Dendritic cell treated with granulocyte-macrophage colony-stimulating factor and Interleukin-4, amounts not matched to agents 40 ng/mL and 50 ng/mL, for 4 days (primary cell): ENCODE results near the gene PCDHGA1.
"Not testable (repeated sequence)": the region's sequence is repeated elsewhere in the genome, so short reads cannot be mapped to it uniquely, and the experiment has no call there.

ENCODE experiments used
- H3K27ac Mint-ChIP-seq: one replicate; pipeline ENCODE4 v1.8.0; 2022; ENCODE audit warnings: mild to moderate bottlenecking, mixed read lengths
- H3K27me3 Mint-ChIP-seq: one replicate; pipeline ENCODE4 v1.8.0; 2022; ENCODE audit warnings: mild to moderate bottlenecking, mixed read lengths
- H3K36me3 Mint-ChIP-seq: one replicate; pipeline ENCODE4 v1.8.0; 2022; ENCODE audit warnings: low read depth, mixed read lengths
- H3K4me1 Mint-ChIP-seq: one replicate; pipeline ENCODE4 v1.8.0; 2022; ENCODE audit warnings: low read depth, mixed read lengths
- H3K4me3 Mint-ChIP-seq: one replicate; pipeline ENCODE4 v1.8.0; 2022; ENCODE audit warnings: mild to moderate bottlenecking, moderate library complexity, mixed read lengths
- H3K9me3 Mint-ChIP-seq: one replicate; pipeline ENCODE4 v1.8.0; 2022; ENCODE audit warnings: mixed read lengths
- intact Hi-C: fragments of 100-400 bp; cut with micrococcal nuclease; formaldehyde crosslinking; loops from one replicate; pipeline ENCODE4 v1.15.0; 2022

PCDHGA1 gene

GRCh38 chr5:141356950-141357349, 26.6 kb downstream of the PCDHGA1 start:
- Mint-ChIP-seq H3K27ac (no peak overlapping the region), H3K27me3 (peaks cover 70% of the 10 kb centered on the region), H3K36me3 (peaks cover under 1% of the 10 kb centered on the region), H3K4me1 (no peaks in the 10 kb centered on the region), H3K4me3 (no peak overlapping the region), H3K9me3 (peaks cover 57% of the 10 kb centered on the region)
- intact Hi-C loops, result no loop called here

GRCh38 chr5:141359790-141360426, 29.6 kb downstream of the PCDHGA1 start, which contains the start of gene PCDHGB2:
PCDHGB2 (plus strand) TSS chr5:141359994; CDS start chr5:141360136, 142 bp downstream.
- H3K27me3 Mint-ChIP-seq, result peaks cover 81% of the 10 kb centered on the region
- no peak within 1 kb of the TSS for H3K27ac Mint-ChIP-seq
- H3K9me3 Mint-ChIP-seq, result peaks cover 69% of the 10 kb centered on the region
- peak within 1 kb of the TSS; percentile 48 for H3K4me3 Mint-ChIP-seq
- no peaks in the 10 kb centered on the region for H3K4me1 Mint-ChIP-seq
- peaks cover 6% of the 10 kb centered on the region for H3K36me3 Mint-ChIP-seq
- intact Hi-C loops, result no loop called here

- Mint-ChIP-seq H3K27me3 (peaks cover 81% of the 10 kb centered on the region), H3K4me3 (no peak overlapping the region), H3K9me3 (peaks cover 70% of the 10 kb centered on the region), H3K4me1 (no peaks in the 10 kb centered on the region), H3K36me3 (peaks cover 6% of the 10 kb centered on the region), H3K27ac (no peak overlapping the region)
- intact Hi-C loops, result no loop called here
Measured at GRCh38 chr5:141360685-141361084, 30.4 kb downstream of the PCDHGA1 start.

- H3K27ac Mint-ChIP-seq, result no peak overlapping the region
- H3K9me3 Mint-ChIP-seq, result peaks cover 67% of the 10 kb centered on the region
Measured at GRCh38 chr5:141362719-141363118, 32.4 kb downstream of the PCDHGA1 start.

GRCh38 chr5:141363952-141364660, 33.8 kb downstream of the PCDHGA1 start, which contains the start of gene PCDHGA5:
PCDHGA5 (plus strand) TSS chr5:141364162; CDS start chr5:141364331, 169 bp downstream.
- no peak within 1 kb of the TSS for H3K4me3 Mint-ChIP-seq
- H3K36me3 Mint-ChIP-seq, result peaks cover 6% of the 10 kb centered on the region
- H3K27me3 Mint-ChIP-seq, result peaks cover 76% of the 10 kb centered on the region
- no peak within 1 kb of the TSS for H3K27ac Mint-ChIP-seq
- no peaks in the 10 kb centered on the region for H3K4me1 Mint-ChIP-seq
- intact Hi-C loops, result no loop called here
- H3K9me3 Mint-ChIP-seq, result peaks cover 67% of the 10 kb centered on the region

More at GRCh38 chr5:141362719-141363118, 32.4 kb downstream of the PCDHGA1 start:
- peaks cover 6% of the 10 kb centered on the region for H3K36me3 Mint-ChIP-seq
- H3K4me1 Mint-ChIP-seq, result no peaks in the 10 kb centered on the region
- H3K4me3 Mint-ChIP-seq, result no peak overlapping the region
- H3K27me3 Mint-ChIP-seq, result peaks cover 79% of the 10 kb centered on the region
- intact Hi-C loops, result no loop called here

GRCh38 chr5:141366016-141366896, 35.9 kb downstream of the PCDHGA1 start:
- Mint-ChIP-seq H3K36me3 (peaks cover 6% of the 10 kb centered on the region), H3K27me3 (peaks cover 76% of the 10 kb centered on the region), H3K27ac (no peak overlapping the region), H3K9me3 (peaks cover 63% of the 10 kb centered on the region), H3K4me3 (no peak overlapping the region), H3K4me1 (peaks cover 10% of the 10 kb centered on the region)
- intact Hi-C loops, result no loop called here

- Mint-ChIP-seq H3K27ac (peak within 1 kb of the TSS; percentile 54), H3K27me3 (peaks cover 71% of the 10 kb centered on the region), H3K4me1 (peaks cover 10% of the 10 kb centered on the region), H3K36me3 (no peaks in the 10 kb centered on the region), H3K9me3 (peaks cover 65% of the 10 kb centered on the region), H3K4me3 (peak within 1 kb of the TSS; percentile 75)
- intact Hi-C loops, result no loop called here
Measured at GRCh38 chr5:141369994-141370848, 39.9 kb downstream of the PCDHGA1 start, which contains the start of gene PCDHGB3. PCDHGB3 (plus strand) TSS chr5:141370242; CDS start chr5:141370395, 153 bp downstream.

GRCh38 chr5:141371572-141372475, 41.5 kb downstream of the PCDHGA1 start:
- H3K27ac Mint-ChIP-seq, result no peak overlapping the region
- peaks cover 5% of the 10 kb centered on the region for H3K36me3 Mint-ChIP-seq
- H3K27me3 Mint-ChIP-seq, result peaks cover 71% of the 10 kb centered on the region
- H3K9me3 Mint-ChIP-seq, result peaks cover 66% of the 10 kb centered on the region
- peaks cover 10% of the 10 kb centered on the region for H3K4me1 Mint-ChIP-seq
- intact Hi-C loops, result no loop called here
- H3K4me3 Mint-ChIP-seq, result no peak overlapping the region

GRCh38 chr5:141373673-141374317, 43.5 kb downstream of the PCDHGA1 start, which contains the start of gene PCDHGA6:
PCDHGA6 (plus strand) TSS chr5:141373891; CDS start chr5:141374084, 193 bp downstream.
- Mint-ChIP-seq H3K27me3 (peaks cover 70% of the 10 kb centered on the region), H3K27ac (no peak within 1 kb of the TSS), H3K9me3 (peaks cover 73% of the 10 kb centered on the region)

GRCh38 chr5:141374627-141375026, 44.3 kb downstream of the PCDHGA1 start:
- peaks cover 66% of the 10 kb centered on the region for H3K27me3 Mint-ChIP-seq
- peaks cover 10% of the 10 kb centered on the region for H3K4me1 Mint-ChIP-seq
- H3K9me3 Mint-ChIP-seq, result peaks cover 73% of the 10 kb centered on the region
- peaks cover 5% of the 10 kb centered on the region for H3K36me3 Mint-ChIP-seq
- intact Hi-C loops, result no loop called here
- no peak overlapping the region for H3K4me3 Mint-ChIP-seq
- H3K27ac Mint-ChIP-seq, result no peak overlapping the region

More at GRCh38 chr5:141373673-141374317, 43.5 kb downstream of the PCDHGA1 start, which contains the start of gene PCDHGA6:
- intact Hi-C loops, result no loop called here
- Mint-ChIP-seq H3K4me3 (no peak within 1 kb of the TSS), H3K36me3 (peaks cover 5% of the 10 kb centered on the region), H3K4me1 (peaks cover 10% of the 10 kb centered on the region)

- intact Hi-C loops, result not testable (repeated sequence)
Measured at GRCh38 chr5:141375444-141376155, 45.3 kb downstream of the PCDHGA1 start.

More at GRCh38 chr5:141375444-141376155, 45.3 kb downstream of the PCDHGA1 start:
- Mint-ChIP-seq H3K9me3 (peaks cover 66% of the 10 kb centered on the region), H3K27me3 (peaks cover 63% of the 10 kb centered on the region)
- H3K27ac Mint-ChIP-seq, H3K4me3 Mint-ChIP-seq, H3K36me3 Mint-ChIP-seq, H3K4me1 Mint-ChIP-seq: not testable (repeated sequence)
